OCI-LY7 (cell line): Measurements from ENCODE around the gene SMCO1. TPM values are rescaled to one million over a fixed set of nuclear protein-coding genes. Genes with fewer than 3 reads are reported as not detected.
"Not testable (repeated sequence)": the region's sequence is repeated elsewhere in the genome, so short reads cannot be mapped to it uniquely, and the experiment has no call there.

Source experiments
- BruUV-seq: library from RNA; stranded (reverse); fragments of 400-500 nt; replicated peaks from 2 replicates; lab custom pipeline; 2021; lab: Mats Ljungman, UMichigan
- CTCF ChIA-PET: fragments of 300-600 bp; sonication (Branson Sonifier 250); formaldehyde crosslinking; loops from one replicate; lab custom pipeline; 2022; ENCODE audit warnings: antibody characterized with exemption; ENCODE audit not compliant: unreplicated experiment; lab: Charles Lee
- POLR2A ChIA-PET: fragments of 300-600 bp; sonication (Branson Sonifier 250); formaldehyde crosslinking; loops from one replicate; lab custom pipeline; 2022; ENCODE audit warnings: antibody characterized with exemption; lab: Charles Lee
- DNase-seq: peaks from one replicate; pipeline ENCODE4 v3.0.0-alpha.2; 2015; ENCODE audit warnings: low spot score
- H2AFZ ChIP-seq: fragments of 200-600 bp; sonication (generic), shearing (Covaris generic); 2 replicates; pipeline ENCODE4 v1.6.1; 2014; ENCODE audit warnings: mild to moderate bottlenecking, antibody characterized with exemption, low read length, moderate library complexity
- H3K27ac ChIP-seq: fragments of 200-600 bp; sonication (generic); 2 replicates; pipeline ENCODE4 v1.5.1; 2014; ENCODE audit warnings: mixed run types, low read depth, mild to moderate bottlenecking, moderate library complexity, low read length, inconsistent platforms; ENCODE audit not compliant: poor library complexity, severe bottlenecking
- H3K36me3 ChIP-seq: fragments of 200-600 bp; sonication (generic); 2 replicates; pipeline ENCODE4 v1.6.1; 2014; ENCODE audit warnings: mild to moderate bottlenecking, antibody characterized with exemption, low read length, moderate library complexity, mixed read lengths; ENCODE audit not compliant: insufficient read depth
- H3K4me1 ChIP-seq: fragments of 200-600 bp; sonication (generic); 2 replicates; pipeline ENCODE4 v1.5.1; 2014; ENCODE audit warnings: mild to moderate bottlenecking, low read length; ENCODE audit not compliant: insufficient read depth, poor library complexity, severe bottlenecking
- H3K4me2 ChIP-seq: fragments of 200-600 bp; sonication (generic); 2 replicates; pipeline ENCODE4 v1.6.1; 2014; ENCODE audit warnings: mild to moderate bottlenecking, low read length
- H3K4me3 ChIP-seq: fragments of 200-600 bp; sonication (generic); 2 replicates; pipeline ENCODE4 v1.5.1; 2014; ENCODE audit warnings: mild to moderate bottlenecking, low read depth, low read length; ENCODE audit not compliant: poor library complexity, severe bottlenecking
- H3K79me2 ChIP-seq: fragments of 200-600 bp; sonication (generic); 2 replicates; pipeline ENCODE4 v1.6.1; 2016; ENCODE audit warnings: low read depth, mild to moderate bottlenecking, low read length, moderate library complexity, mixed read lengths; ENCODE audit not compliant: insufficient read depth
- H3K9me2 ChIP-seq: fragments of 200-600 bp; sonication (generic); 2 replicates; pipeline ENCODE4 v1.6.1; 2016; ENCODE audit warnings: mild to moderate bottlenecking, low read length, mixed read lengths; ENCODE audit not compliant: insufficient read depth
- H3K9me3 ChIP-seq: fragments of 200-600 bp; sonication (generic); 2 replicates; pipeline ENCODE4 v1.6.1; 2014; ENCODE audit warnings: mild to moderate bottlenecking, mixed run types, low read length, mixed read lengths
- H4K20me1 ChIP-seq: fragments of 200-600 bp; sonication (generic); 2 replicates; pipeline ENCODE4 v1.6.1; 2014; ENCODE audit warnings: mild to moderate bottlenecking, antibody characterized with exemption, low read length, moderate library complexity, mixed read lengths; ENCODE audit not compliant: insufficient read depth
- CTCF ChIP-seq: fragments of 200-600 bp; sonication (generic); conservative IDR thresholded peaks from 2 replicates; pipeline ENCODE4 v1.5.1; 2014; ENCODE audit warnings: mild to moderate bottlenecking, antibody characterized with exemption, low read length, moderate library complexity, mixed read lengths
- EZH2phosphoT487 ChIP-seq: fragments of 200-600 bp; sonication (generic); IDR thresholded peaks from 2 replicates; pipeline ENCODE4 v1.6.1; 2018; ENCODE audit warnings: low read depth, borderline replicate concordance, mild to moderate bottlenecking, mixed run types, antibody characterized with exemption, low read length, moderate library complexity, mixed read lengths
- intact Hi-C: fragments of 100-400 bp; cut with micrococcal nuclease; formaldehyde crosslinking; loops from one replicate; pipeline ENCODE4 v1.10.0; 2022; ENCODE audit not compliant: unreplicated experiment
- total RNA-seq, 2 experiments: library from RNA; depleted of rRNA in 1 of 2; stranded (reverse); fragments of >200 nt in 1 of 2; shearing (Covaris generic) in 1 of 2; gene quantifications; 2 replicates each; pipeline ENCODE4 v1.2.3, GENCODE V29; 2014 to 2022

The SMCO1 gene
- total RNA-seq, 2 experiments from 2014 or later, result not detected

DNA sequence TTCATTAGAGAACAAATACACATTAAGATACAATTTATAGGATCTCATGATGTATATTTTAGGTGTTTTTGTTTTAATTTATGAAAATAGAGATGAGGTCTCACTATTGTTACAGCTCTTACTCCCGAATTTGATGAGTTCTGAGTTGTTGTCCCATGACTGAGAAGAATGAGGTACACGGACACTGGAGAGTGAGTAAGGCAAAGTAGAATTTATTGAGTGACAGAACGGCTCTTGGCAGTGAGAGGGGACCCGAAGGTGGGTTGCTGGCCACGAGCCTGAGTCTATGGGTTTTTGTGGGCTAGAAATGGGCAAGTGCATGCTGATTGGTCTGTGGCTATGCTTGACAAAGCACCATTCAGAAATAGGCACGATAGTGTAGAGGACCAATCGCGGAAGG is 8.5 kb downstream of the SMCO1 start:
- H3K4me3 ChIP-seq, result no peak overlapping the region
- peaks cover 16% of the 10 kb centered on the region for H3K79me2 ChIP-seq
- no peak for DNase-seq
- no peaks in the 10 kb centered on the region; the same call in 1 of the 2 replicates for H3K36me3 ChIP-seq
- intact Hi-C loops, result no loop called here
- CTCF ChIA-PET, result interaction anchor here (0.6 kb wide), 1 partner anchor 17 kb away, joined by 3 read pairs; no protein-coding TSS in a partner anchor
- H4K20me1 ChIP-seq, result peaks cover 1% of the 10 kb centered on the region; the same call in 1 of the 2 replicates
- no peak for TF ChIP-seq EZH2phosphoT487
- TF ChIP-seq CTCF, result no peak
- H3K9me3 ChIP-seq, result peaks cover 18% of the 10 kb centered on the region
- BruUV-seq, result no TSS peak
- H3K27ac ChIP-seq, result no peak overlapping the region
- H2AFZ ChIP-seq, result no peak overlapping the region
- H3K9me2 ChIP-seq, result no peaks in the 10 kb centered on the region
- no peak overlapping the region for H3K4me2 ChIP-seq
- peaks cover 6% of the 10 kb centered on the region for H3K4me1 ChIP-seq
- POLR2A ChIA-PET, result interaction anchor here (0.5 kb wide), 1 partner anchor 48 kb away, joined by 3 read pairs; no protein-coding TSS in a partner anchor

DNA sequence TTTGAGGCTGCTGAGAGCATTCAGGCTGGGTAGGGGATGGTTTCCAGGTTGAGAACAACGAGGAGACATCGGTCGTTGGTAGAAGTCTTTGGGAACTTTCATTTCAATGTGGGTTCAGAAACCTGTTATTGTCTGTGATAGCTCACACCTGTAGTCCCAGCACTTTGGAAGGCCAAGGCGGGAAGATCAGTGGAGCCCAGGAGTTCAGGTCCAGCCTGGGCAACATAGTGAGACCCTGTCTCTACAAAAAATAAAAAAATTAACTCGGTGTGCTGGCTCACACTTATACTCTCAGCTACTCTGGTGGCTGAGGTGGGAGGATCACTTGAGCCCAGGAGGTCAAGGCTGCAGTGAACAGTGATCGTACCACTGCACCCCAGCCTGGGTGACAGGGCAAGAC is 10.6 kb downstream of the SMCO1 start:
- H2AFZ ChIP-seq, result peak overlapping the region; percentile 81; the same call in 1 of the 2 replicates
- DNase-seq, result no peak
- intact Hi-C loops, result loop anchor here (5.0 kb wide), 1 partner anchor 187 kb away; the partner anchor contains the start of gene DYNLT2B
- peaks cover 20% of the 10 kb centered on the region for H4K20me1 ChIP-seq
- peaks cover 38% of the 10 kb centered on the region for H3K79me2 ChIP-seq
- no peak for TF ChIP-seq CTCF
- TF ChIP-seq EZH2phosphoT487, result no peak
- ChIA-PET POLR2A (interaction anchor here (0.6 kb wide), 1 partner anchor 72 kb away, joined by 3 read pairs; the partner anchor contains the start of gene UBXN7), CTCF (no interaction called here)
- H3K4me2 ChIP-seq, result peak overlapping the region; percentile 62; the same call in 1 of the 2 replicates
- H3K27ac ChIP-seq, result no peak overlapping the region
- H3K36me3 ChIP-seq, result peaks cover 16% of the 10 kb centered on the region
- H3K9me2 ChIP-seq, result no peaks in the 10 kb centered on the region
- no TSS peak for BruUV-seq
- H3K4me3 ChIP-seq, result no peak overlapping the region
- H3K4me1 ChIP-seq, result peaks cover 15% of the 10 kb centered on the region
- peaks cover 18% of the 10 kb centered on the region for H3K9me3 ChIP-seq

DNA sequence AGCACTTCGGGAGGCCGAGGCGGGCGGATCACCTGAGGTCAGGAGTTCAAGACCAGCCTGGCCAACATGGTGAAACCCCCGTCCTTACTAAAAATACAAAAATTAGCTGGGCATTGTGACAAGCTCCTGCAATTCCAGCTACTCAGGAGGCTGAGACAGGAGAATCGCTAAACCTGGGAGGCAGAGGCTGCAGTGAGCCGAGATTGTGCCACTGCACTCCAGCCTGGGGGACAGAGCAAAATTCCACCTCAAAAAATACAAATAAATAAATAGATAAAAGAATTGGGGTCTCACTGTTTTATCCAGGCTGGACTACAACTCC is 11.1 kb downstream of the SMCO1 start:
- Histone ChIP-seq H3K79me2 (peaks cover 43% of the 10 kb centered on the region), H2AFZ (peak overlapping the region; percentile 81), H3K4me2 (peak overlapping the region; percentile 62), H3K9me3 (peaks cover 18% of the 10 kb centered on the region), H3K4me1 (peaks cover 16% of the 10 kb centered on the region), H3K4me3 (peak overlapping the region; percentile 80), H3K36me3 (peaks cover 21% of the 10 kb centered on the region), H4K20me1 (peaks cover 25% of the 10 kb centered on the region), H3K27ac (peak overlapping the region; percentile 91)
- BruUV-seq, H3K9me2 ChIP-seq, DNase-seq, CTCF ChIA-PET: not testable (repeated sequence)
- intact Hi-C loops, result loop anchor here (5.0 kb wide), 1 partner anchor 187 kb away; the partner anchor contains the start of gene DYNLT2B
- POLR2A ChIA-PET, result interaction anchor here (0.6 kb wide), 1 partner anchor 72 kb away, joined by 3 read pairs; the partner anchor contains the start of gene UBXN7
